OCI-LY3 (cell line): ENCODE data around the gene SCN3B.

Source experiments
- H2AFZ ChIP-seq: fragments of 200-600, 300-600 bp; shearing (Covaris generic); 2 replicates; pipeline ENCODE4 v1.6.0; 2014; ENCODE audit warnings: antibody characterized with exemption, low read depth, low read length
- H3K27ac ChIP-seq: fragments of 200-600, 300-600 bp; sonication (generic); 2 replicates; pipeline ENCODE4 v1.5.1; 2014; ENCODE audit warnings: mild to moderate bottlenecking, low read length, moderate library complexity, mixed read lengths
- H3K27me3 ChIP-seq: fragments of 200-600, 300-600 bp; sonication (generic); 2 replicates; pipeline ENCODE4 v1.6.1; 2014; ENCODE audit warnings: low read depth, low read length, mixed read lengths
- H3K36me3 ChIP-seq: fragments of 200-600, 300-600 bp; sonication (generic); replicated peaks from 2 replicates; pipeline ENCODE3; 2014; ENCODE audit warnings: low read depth, low read length, mixed read lengths
- H3K4me1 ChIP-seq: fragments of 300-600, 200-600 bp; sonication (generic); 2 replicates; pipeline ENCODE4 v1.6.1; 2014; ENCODE audit warnings: low read length, mixed read lengths
- H3K4me2 ChIP-seq: fragments of 200-600, 300-600 bp; sonication (generic); 2 replicates; pipeline ENCODE4 v1.6.1; 2014; ENCODE audit warnings: low read length, mixed read lengths
- H3K4me3 ChIP-seq: fragments of 300-600, 200-600 bp; sonication (generic); 2 replicates; pipeline ENCODE4 v1.5.1; 2014; ENCODE audit warnings: antibody characterized with exemption, mild to moderate bottlenecking, low read length, moderate library complexity
- H3K79me2 ChIP-seq: fragments of 300-600, 200-600 bp; shearing (Covaris generic); 2 replicates; pipeline ENCODE4 v1.6.1; 2014; ENCODE audit warnings: mild to moderate bottlenecking, low read length, mixed read lengths
- H3K9ac ChIP-seq: fragments of 300-600, 200-600 bp; shearing (Covaris generic); 2 replicates; pipeline ENCODE4 v1.6.0; 2014; ENCODE audit warnings: mild to moderate bottlenecking, low read length, moderate library complexity
- H3K9me3 ChIP-seq: fragments of 200-600, 300-600 bp; shearing (Covaris generic); 2 replicates; pipeline ENCODE4 v1.6.1; 2014; ENCODE audit warnings: low read length, mixed read lengths; ENCODE audit not compliant: insufficient read depth
- H4K20me1 ChIP-seq: fragments of 200-600, 300-600 bp; sonication (generic); 2 replicates; pipeline ENCODE4 v1.6.1; 2016; ENCODE audit warnings: low read length, mixed read lengths; ENCODE audit not compliant: insufficient read depth
- EZH2phosphoT487 ChIP-seq: fragments of 200-600 bp; shearing (Covaris generic); IDR thresholded peaks from 2 replicates; pipeline ENCODE4 v1.6.1; 2018; ENCODE audit warnings: antibody characterized with exemption, mixed run types, low read depth
- TF ChIP-seq, protein P1 (sequence below): fragments of 200-600, 300-600 bp; sonication (generic); IDR thresholded peaks from 2 replicates; pipeline ENCODE4 v1.5.1; 2014; ENCODE audit warnings: antibody characterized with exemption, low read length, low read depth

The SCN3B gene

GRCh38 chr11:123597859-123598258, 56.6 kb downstream of the SCN3B start:
- Histone ChIP-seq H3K9me3 (no peaks in the 10 kb centered on the region), H3K4me2 (no peak overlapping the region), H3K79me2 (no peaks in the 10 kb centered on the region), H3K27me3 (no peaks in the 10 kb centered on the region), H2AFZ (no peak overlapping the region), H4K20me1 (no peaks in the 10 kb centered on the region), H3K27ac (no peak overlapping the region), H3K36me3 (no peaks in the 10 kb centered on the region), H3K4me1 (no peaks in the 10 kb centered on the region), H3K4me3 (no peak overlapping the region), H3K9ac (no peak overlapping the region)
- TF ChIP-seq, protein P1, sequence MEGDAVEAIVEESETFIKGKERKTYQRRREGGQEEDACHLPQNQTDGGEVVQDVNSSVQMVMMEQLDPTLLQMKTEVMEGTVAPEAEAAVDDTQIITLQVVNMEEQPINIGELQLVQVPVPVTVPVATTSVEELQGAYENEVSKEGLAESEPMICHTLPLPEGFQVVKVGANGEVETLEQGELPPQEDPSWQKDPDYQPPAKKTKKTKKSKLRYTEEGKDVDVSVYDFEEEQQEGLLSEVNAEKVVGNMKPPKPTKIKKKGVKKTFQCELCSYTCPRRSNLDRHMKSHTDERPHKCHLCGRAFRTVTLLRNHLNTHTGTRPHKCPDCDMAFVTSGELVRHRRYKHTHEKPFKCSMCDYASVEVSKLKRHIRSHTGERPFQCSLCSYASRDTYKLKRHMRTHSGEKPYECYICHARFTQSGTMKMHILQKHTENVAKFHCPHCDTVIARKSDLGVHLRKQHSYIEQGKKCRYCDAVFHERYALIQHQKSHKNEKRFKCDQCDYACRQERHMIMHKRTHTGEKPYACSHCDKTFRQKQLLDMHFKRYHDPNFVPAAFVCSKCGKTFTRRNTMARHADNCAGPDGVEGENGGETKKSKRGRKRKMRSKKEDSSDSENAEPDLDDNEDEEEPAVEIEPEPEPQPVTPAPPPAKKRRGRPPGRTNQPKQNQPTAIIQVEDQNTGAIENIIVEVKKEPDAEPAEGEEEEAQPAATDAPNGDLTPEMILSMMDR, result no peak

DNA sequence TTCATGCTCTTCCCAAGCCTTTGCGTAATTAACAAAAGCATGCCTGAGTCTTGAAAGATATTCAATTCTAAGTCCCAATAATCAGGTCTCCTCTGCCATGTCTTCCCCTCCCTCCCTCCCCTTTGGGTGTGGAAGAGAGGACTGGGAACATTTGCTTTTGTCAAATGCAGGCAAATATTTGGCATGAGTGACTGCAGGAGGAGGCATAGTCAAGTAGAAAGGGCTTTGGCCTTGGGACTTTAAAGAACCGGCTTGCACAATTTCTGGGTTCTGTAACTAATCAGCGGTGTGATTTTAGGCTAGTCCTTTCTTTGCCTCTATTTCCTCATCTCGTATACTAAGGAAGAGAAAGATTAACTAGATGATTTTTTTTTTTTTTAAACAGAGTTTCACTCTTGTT, 59.5 kb downstream of the SCN3B start:
- no peaks in the 10 kb centered on the region for H3K79me2 ChIP-seq
- H3K9ac ChIP-seq, result no peak overlapping the region
- H3K4me1 ChIP-seq, result no peaks in the 10 kb centered on the region
- no peaks in the 10 kb centered on the region for H3K27me3 ChIP-seq
- H2AFZ ChIP-seq, result no peak overlapping the region
- no peak overlapping the region for H3K4me3 ChIP-seq
- no peaks in the 10 kb centered on the region for H3K36me3 ChIP-seq
- TF ChIP-seq, protein P1, result no peak
- no peak for TF ChIP-seq EZH2phosphoT487
- H4K20me1 ChIP-seq, result no peaks in the 10 kb centered on the region
- no peak overlapping the region for H3K4me2 ChIP-seq
- H3K27ac ChIP-seq, result no peak overlapping the region
- H3K9me3 ChIP-seq, result no peaks in the 10 kb centered on the region

- H3K27ac ChIP-seq, result no peak overlapping the region
These were observed 60.1 kb downstream of the SCN3B start for GRCh38 chr11:123594188-123594901.

GRCh38 chr11:123593570-123593969, 60.9 kb downstream of the SCN3B start:
- Histone ChIP-seq H3K9me3 (no peaks in the 10 kb centered on the region), H3K36me3 (no peaks in the 10 kb centered on the region), H3K4me2 (no peak overlapping the region), H3K4me3 (no peak overlapping the region), H3K79me2 (no peaks in the 10 kb centered on the region), H3K27me3 (no peaks in the 10 kb centered on the region), H3K27ac (no peak overlapping the region), H3K4me1 (no peaks in the 10 kb centered on the region), H4K20me1 (no peaks in the 10 kb centered on the region), H3K9ac (no peak overlapping the region), H2AFZ (no peak overlapping the region)
- TF ChIP-seq, protein P1, result no peak
- no peak for TF ChIP-seq EZH2phosphoT487

More at GRCh38 chr11:123594188-123594901, 60.1 kb downstream of the SCN3B start:
- no peaks in the 10 kb centered on the region for H3K4me1 ChIP-seq
- no peaks in the 10 kb centered on the region for H3K27me3 ChIP-seq
- no peak overlapping the region for H3K4me3 ChIP-seq
- no peak overlapping the region for H3K4me2 ChIP-seq
- H4K20me1 ChIP-seq, result no peaks in the 10 kb centered on the region
- H3K9ac ChIP-seq, result no peak overlapping the region
- no peaks in the 10 kb centered on the region for H3K9me3 ChIP-seq
- TF ChIP-seq EZH2phosphoT487, result no peak
- TF ChIP-seq, protein P1, result no peak
- no peaks in the 10 kb centered on the region for H3K36me3 ChIP-seq
- no peaks in the 10 kb centered on the region for H3K79me2 ChIP-seq
- H2AFZ ChIP-seq, result no peak overlapping the region
